ENCODE data around the gene TMEM88. TPM values are rescaled to one million over a fixed set of nuclear protein-coding genes. Genes with fewer than 3 reads are reported as not detected.
A peak's percentile ranks its signal among the peaks of the same experiment; 100 is the strongest.

TMEM88 gene
- total and polyA plus RNA-seq, 2 donors (not counting 1 experiment from before 2014, with no cell fraction given): 0.17 TPM; not detected in 1

- Histone ChIP-seq H3K4me1 (ENCODE audit: control insufficient read depth, extremely low read depth, insufficient read depth, low read length) (peaks cover 12% of the 10 kb centered on the region), H3K4me3 (replicated peaks in 1 of 4; ENCODE audit: control extremely low read depth in 1 of 4, insufficient read depth in 1 of 4, low read depth in 3 of 4, low read length in 4 of 4) (peak overlapping the region; percentile 52 to 84 (median 56)), H2AFZ (ENCODE audit: low read length) (peak overlapping the region; percentile 62), H3K36me3 (ENCODE audit: control insufficient read depth, insufficient read depth, low read length) (peaks cover 5% of the 10 kb centered on the region), H3K4me2 (ENCODE audit: extremely low read depth, insufficient read depth, low read length) (peak overlapping the region; percentile 100), H4K20me1 (ENCODE audit: control insufficient read depth, extremely low read depth, insufficient read depth, low read length) (no peaks in the 10 kb centered on the region), H3K27ac (ENCODE audit: insufficient read depth, low read length) (peak overlapping the region; percentile 85), H3K27me3 (ENCODE audit: control insufficient read depth, insufficient read depth, low read length) (no peaks in the 10 kb centered on the region), H3K79me2 (ENCODE audit: control insufficient read depth, insufficient read depth, low read length) (peaks cover 22% of the 10 kb centered on the region), H3K9ac (ENCODE audit: insufficient read depth, low read length) (peak overlapping the region; percentile 67), H3K9me3 (ENCODE audit: control insufficient read depth, insufficient read depth, low read depth, low read length) (no peaks in the 10 kb centered on the region)
- peak; percentile 94 to 99 for DNase-seq (ENCODE audit: low read depth in 2 of 2)
- TF ChIP-seq CTCF (conservative IDR thresholded peaks at IDR 0.05 in 1 of 2, IDR thresholded peaks at IDR 0.05 in 1 of 2; ENCODE audit: low read depth in 1 of 2, low read length in 2 of 2) (no peak), EZH2 (IDR thresholded peaks at IDR 0.05; ENCODE audit: low read length, missing control alignments) (no peak)
Measured at GRCh38 chr17:7887482-7888183, 32.8 kb downstream of the TMEM88 start.

GRCh38 chr17:7888184-7888920, 33.5 kb downstream of the TMEM88 start, which contains the start of gene CHD3:
Gene CHD3, plus strand, starts transcription at chr17:7888789. Its CDS starts 212 bp downstream, at chr17:7889001.
- Histone ChIP-seq H3K9me3 (ENCODE audit: control insufficient read depth, insufficient read depth, low read depth, low read length) (no peaks in the 10 kb centered on the region), H3K9ac (ENCODE audit: insufficient read depth, low read length) (peak within 1 kb of the TSS; percentile 67), H3K4me1 (ENCODE audit: control insufficient read depth, extremely low read depth, insufficient read depth, low read length) (peaks cover 12% of the 10 kb centered on the region), H3K4me3 (replicated peaks in 1 of 4; ENCODE audit: control extremely low read depth in 1 of 4, insufficient read depth in 1 of 4, low read depth in 3 of 4, low read length in 4 of 4) (peak within 1 kb of the TSS; percentile 52 to 65 (median 56)), H3K36me3 (ENCODE audit: control insufficient read depth, insufficient read depth, low read length) (peaks cover 7% of the 10 kb centered on the region), H4K20me1 (ENCODE audit: control insufficient read depth, extremely low read depth, insufficient read depth, low read length) (no peaks in the 10 kb centered on the region), H3K4me2 (ENCODE audit: extremely low read depth, insufficient read depth, low read length) (peak within 1 kb of the TSS; percentile 100), H3K27me3 (ENCODE audit: control insufficient read depth, insufficient read depth, low read length) (no peaks in the 10 kb centered on the region), H3K79me2 (ENCODE audit: control insufficient read depth, insufficient read depth, low read length) (peaks cover 22% of the 10 kb centered on the region), H3K27ac (ENCODE audit: insufficient read depth, low read length) (peak within 1 kb of the TSS; percentile 85), H2AFZ (ENCODE audit: low read length) (peak within 1 kb of the TSS; percentile 62)
- DNase-seq (ENCODE audit: low read depth in 2 of 2): peak in 1 of 2 donors; percentile 38
- no peak for TF ChIP-seq CTCF (conservative IDR thresholded peaks at IDR 0.05 in 1 of 2, IDR thresholded peaks at IDR 0.05 in 1 of 2; ENCODE audit: low read depth in 1 of 2, low read length in 2 of 2)
- TF ChIP-seq EZH2 (IDR thresholded peaks at IDR 0.05; ENCODE audit: low read length, missing control alignments): no peak

Measured in fibroblast of lung (primary cell).